K562 (cell line): ENCODE measurements around the gene AJM1.

ENCODE experiments used
- CTCF ChIP-seq, 3 experiments: IDR thresholded peaks in 2 of 3; conservative IDR thresholded peaks in 1 of 3; 2 replicates each; pipeline ENCODE4 v1.5.1; 2011 to 2012; ENCODE audit warnings: low read length in 3 of 3, mild to moderate bottlenecking in 3 of 3, control low read depth in 2 of 3, improper control_type of control experiment in 1 of 3, inconsistent platforms in 1 of 3, low read depth in 1 of 3, mixed read lengths in 1 of 3, moderate library complexity in 1 of 3; ENCODE audit not compliant: insufficient read depth in 2 of 3
- EGR1 ChIP-seq: fragments of 450-650 bp; conservative IDR thresholded peaks from 2 replicates; pipeline ENCODE4 v1.6.1; 2017; ENCODE audit warnings: mild to moderate bottlenecking
- MEF2D ChIP-seq: conservative IDR thresholded peaks from 2 replicates; pipeline ENCODE4 v1.6.1; 2016; ENCODE audit warnings: low read depth, missing genetic modification characterization, missing compliant biosample characterization
- NR2C2 ChIP-seq, 2 experiments: fragments of 200-800 bp in 1 of 2; sonication (Bioruptor generic) in 1 of 2; sonication (generic) in 1 of 2; formaldehyde crosslinking in 1 of 2; IDR thresholded peaks; 2 replicates each; pipeline versions ENCODE4 v1.6.1 to v1.8.0; 2016 to 2022; ENCODE audit warnings: mild to moderate bottlenecking in 1 of 2, missing compliant biosample characterization in 1 of 2, missing genetic modification characterization in 1 of 2, missing genetic modification reagents in 1 of 2
- SP1 ChIP-seq: sonication (generic); formaldehyde crosslinking; IDR thresholded peaks from 2 replicates; pipeline ENCODE4 v1.8.1; 2022; ENCODE audit warnings: mild to moderate bottlenecking, missing genetic modification reagents
- STAT6 ChIP-seq: sonication (generic); formaldehyde crosslinking; IDR thresholded peaks from 2 replicates; pipeline ENCODE4 v1.8.1; 2023; ENCODE audit warnings: mild to moderate bottlenecking, missing genetic modification reagents
- TCF7L2 ChIP-seq: fragments of 150-350 bp; IDR thresholded peaks from 2 replicates; pipeline ENCODE4 v1.6.1; 2016; ENCODE audit warnings: low read depth, mild to moderate bottlenecking, low read length, moderate library complexity
- ZNF347 ChIP-seq: fragments of 450-650 bp; formaldehyde crosslinking; IDR thresholded peaks from 2 replicates; pipeline ENCODE4 v1.4.0; 2020; ENCODE audit warnings: low read depth, mild to moderate bottlenecking, moderate library complexity

- TF ChIP-seq SP1 (CRISPR knock-in tag) (no peak), TCF7L2 (no peak), CTCF (IDR thresholded peaks at IDR 0.05 in 2 of 3, conservative IDR thresholded peaks at IDR 0.05 in 1 of 3; ENCODE audit: insufficient read depth in 2 of 3, low read depth in 1 of 3, low read length in 3 of 3) (no peak), ZNF347 (CRISPR knock-in tag) (no peak), EGR1 (no peak), MEF2D (tag) (no peak), STAT6 (CRISPR knock-in tag) (no peak), NR2C2 (CRISPR knock-in tag; IDR thresholded peaks at IDR 0.05) (no peak), NR2C2 (tag; IDR thresholded peaks at IDR 0.05) (no peak)
Measured at GRCh38 chr9:136825295-136826187, 16.7 kb upstream of the AJM1 start.
